K562 (cell line): Measurements from ENCODE around the gene AKAP7. TPM values are rescaled to one million over a fixed set of nuclear protein-coding genes. Genes with fewer than 3 reads are reported as not detected.

ENCODE experiments used
- ASH1L ChIP-seq: fragments of 450-650 bp; IDR thresholded peaks from 2 replicates; pipeline ENCODE4 v1.6.1; 2018; ENCODE audit warnings: borderline replicate concordance, mild to moderate bottlenecking, low read depth; ENCODE audit not compliant: partially characterized antibody
- IFI16 ChIP-seq: fragments of 250-450 bp; sonication (Bioruptor Pico); IDR thresholded peaks from 2 replicates; pipeline ENCODE4 v2.1.2; 2022; ENCODE audit warnings: mild to moderate bottlenecking, inconsistent platforms
- POLR2AphosphoS5 ChIP-seq: IDR thresholded peaks from 2 replicates; pipeline ENCODE4 v1.6.1; 2011; ENCODE audit warnings: mild to moderate bottlenecking, low read depth, low read length, moderate library complexity; ENCODE audit not compliant: control insufficient read depth, insufficient read depth
- POLR3A ChIP-seq: IDR thresholded peaks from 2 replicates; pipeline ENCODE4 v1.6.1; 2011; ENCODE audit warnings: borderline replicate concordance, mild to moderate bottlenecking, moderate library complexity; ENCODE audit not compliant: insufficient read length, insufficient read depth; ENCODE audit errors: extremely low read depth
- ZNF57 ChIP-seq: fragments of 450-650 bp; formaldehyde crosslinking; IDR thresholded peaks from 2 replicates; pipeline ENCODE4 v1.4.0; 2020; ENCODE audit warnings: mild to moderate bottlenecking, moderate library complexity
- polyA plus RNA-seq, 8 experiments: library from polyadenylated mRNA; depleted of rRNA in 4 of 8; stranded (reverse) in 5 of 8; unstranded in 3 of 8; fragments of >200 nt; fragmentation: Nextera tagmentation in 2 of 8; fragmentation: Illumina TruSeq in 1 of 8; extraction: Ambion mirVana in 2 of 8; extraction: Trizol in 1 of 8; gene quantifications; 2 replicates each; pipeline versions ENCODE4 v1.2.1 to v1.2.3, GENCODE V29; 2011 to 2014; ENCODE audit warnings: inconsistent platforms in 1 of 8, missing spikeins in 1 of 8
- total RNA-seq, 7 experiments: library from RNA; depleted of rRNA in 6 of 7; stranded (reverse); fragments of >200 nt in 6 of 7; fragmentation: Illumina TruSeq in 2 of 7; extraction: Trizol in 2 of 7; gene quantifications; 2 replicates each; pipeline versions ENCODE4 v1.2.1 to v1.2.3, GENCODE V29; 2011 to 2021; ENCODE audit warnings: low replicate concordance in 1 of 7
- TF ChIP-seq, protein P1 (sequence below), 2 experiments: fragments of 450-650 bp; IDR thresholded peaks; 2 replicates each; pipeline ENCODE4 v1.6.1; 2018; ENCODE audit warnings: mild to moderate bottlenecking in 2 of 2, low read depth in 1 of 2; ENCODE audit not compliant: partially characterized antibody in 2 of 2
- TF ChIP-seq, protein P2 (sequence below): fragments of 150-350 bp; IDR thresholded peaks from 2 replicates; pipeline ENCODE4 v1.6.1; 2014; ENCODE audit warnings: low read depth, mild to moderate bottlenecking, low read length, borderline replicate concordance
- TF ChIP-seq, protein P3 (sequence below): fragments of 450-650 bp; conservative IDR thresholded peaks from 2 replicates; pipeline ENCODE4 v1.6.1; 2016; ENCODE audit warnings: missing genetic modification characterization, low read depth, mild to moderate bottlenecking, control low read depth, missing compliant biosample characterization

Gene AKAP7
- total and polyA plus RNA-seq, 9 of the 15 experiments (the other 6 are each of a cell fraction or from before 2014, with no cell fraction given) = 0.82 to 2.6 (median 1.6) TPM

DNA sequence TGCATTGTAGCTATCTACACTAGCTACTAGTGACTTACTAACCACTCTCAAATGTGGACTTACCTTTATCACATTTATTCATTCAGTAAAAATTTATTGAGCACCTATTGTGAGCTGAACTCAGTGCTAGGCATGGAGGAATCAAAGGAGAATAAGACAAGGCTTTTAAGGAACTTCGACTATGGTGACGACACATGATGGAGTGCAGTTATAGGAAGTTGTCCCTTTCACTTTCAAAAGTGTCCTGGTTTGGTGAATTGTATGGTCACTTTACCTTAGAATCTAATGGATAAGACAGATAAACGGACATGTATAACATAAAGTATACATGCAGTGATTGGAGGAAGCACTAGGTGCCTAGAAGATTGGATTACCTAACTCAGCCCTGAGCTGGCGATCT, 4.3 kb downstream of the AKAP7 start (continued):
- TF ChIP-seq ASH1L (no peak), POLR3A (no peak), POLR2AphosphoS5 (no peak), ZNF57 (CRISPR knock-in tag) (no peak), IFI16 (no peak)
- TF ChIP-seq, protein P1, sequence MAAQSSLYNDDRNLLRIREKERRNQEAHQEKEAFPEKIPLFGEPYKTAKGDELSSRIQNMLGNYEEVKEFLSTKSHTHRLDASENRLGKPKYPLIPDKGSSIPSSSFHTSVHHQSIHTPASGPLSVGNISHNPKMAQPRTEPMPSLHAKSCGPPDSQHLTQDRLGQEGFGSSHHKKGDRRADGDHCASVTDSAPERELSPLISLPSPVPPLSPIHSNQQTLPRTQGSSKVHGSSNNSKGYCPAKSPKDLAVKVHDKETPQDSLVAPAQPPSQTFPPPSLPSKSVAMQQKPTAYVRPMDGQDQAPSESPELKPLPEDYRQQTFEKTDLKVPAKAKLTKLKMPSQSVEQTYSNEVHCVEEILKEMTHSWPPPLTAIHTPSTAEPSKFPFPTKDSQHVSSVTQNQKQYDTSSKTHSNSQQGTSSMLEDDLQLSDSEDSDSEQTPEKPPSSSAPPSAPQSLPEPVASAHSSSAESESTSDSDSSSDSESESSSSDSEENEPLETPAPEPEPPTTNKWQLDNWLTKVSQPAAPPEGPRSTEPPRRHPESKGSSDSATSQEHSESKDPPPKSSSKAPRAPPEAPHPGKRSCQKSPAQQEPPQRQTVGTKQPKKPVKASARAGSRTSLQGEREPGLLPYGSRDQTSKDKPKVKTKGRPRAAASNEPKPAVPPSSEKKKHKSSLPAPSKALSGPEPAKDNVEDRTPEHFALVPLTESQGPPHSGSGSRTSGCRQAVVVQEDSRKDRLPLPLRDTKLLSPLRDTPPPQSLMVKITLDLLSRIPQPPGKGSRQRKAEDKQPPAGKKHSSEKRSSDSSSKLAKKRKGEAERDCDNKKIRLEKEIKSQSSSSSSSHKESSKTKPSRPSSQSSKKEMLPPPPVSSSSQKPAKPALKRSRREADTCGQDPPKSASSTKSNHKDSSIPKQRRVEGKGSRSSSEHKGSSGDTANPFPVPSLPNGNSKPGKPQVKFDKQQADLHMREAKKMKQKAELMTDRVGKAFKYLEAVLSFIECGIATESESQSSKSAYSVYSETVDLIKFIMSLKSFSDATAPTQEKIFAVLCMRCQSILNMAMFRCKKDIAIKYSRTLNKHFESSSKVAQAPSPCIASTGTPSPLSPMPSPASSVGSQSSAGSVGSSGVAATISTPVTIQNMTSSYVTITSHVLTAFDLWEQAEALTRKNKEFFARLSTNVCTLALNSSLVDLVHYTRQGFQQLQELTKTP (IDR thresholded peaks at IDR 0.05; ENCODE audit: low read depth in 1 of 2, partially characterized antibody in 2 of 2) = no peak
- TF ChIP-seq, protein P2, sequence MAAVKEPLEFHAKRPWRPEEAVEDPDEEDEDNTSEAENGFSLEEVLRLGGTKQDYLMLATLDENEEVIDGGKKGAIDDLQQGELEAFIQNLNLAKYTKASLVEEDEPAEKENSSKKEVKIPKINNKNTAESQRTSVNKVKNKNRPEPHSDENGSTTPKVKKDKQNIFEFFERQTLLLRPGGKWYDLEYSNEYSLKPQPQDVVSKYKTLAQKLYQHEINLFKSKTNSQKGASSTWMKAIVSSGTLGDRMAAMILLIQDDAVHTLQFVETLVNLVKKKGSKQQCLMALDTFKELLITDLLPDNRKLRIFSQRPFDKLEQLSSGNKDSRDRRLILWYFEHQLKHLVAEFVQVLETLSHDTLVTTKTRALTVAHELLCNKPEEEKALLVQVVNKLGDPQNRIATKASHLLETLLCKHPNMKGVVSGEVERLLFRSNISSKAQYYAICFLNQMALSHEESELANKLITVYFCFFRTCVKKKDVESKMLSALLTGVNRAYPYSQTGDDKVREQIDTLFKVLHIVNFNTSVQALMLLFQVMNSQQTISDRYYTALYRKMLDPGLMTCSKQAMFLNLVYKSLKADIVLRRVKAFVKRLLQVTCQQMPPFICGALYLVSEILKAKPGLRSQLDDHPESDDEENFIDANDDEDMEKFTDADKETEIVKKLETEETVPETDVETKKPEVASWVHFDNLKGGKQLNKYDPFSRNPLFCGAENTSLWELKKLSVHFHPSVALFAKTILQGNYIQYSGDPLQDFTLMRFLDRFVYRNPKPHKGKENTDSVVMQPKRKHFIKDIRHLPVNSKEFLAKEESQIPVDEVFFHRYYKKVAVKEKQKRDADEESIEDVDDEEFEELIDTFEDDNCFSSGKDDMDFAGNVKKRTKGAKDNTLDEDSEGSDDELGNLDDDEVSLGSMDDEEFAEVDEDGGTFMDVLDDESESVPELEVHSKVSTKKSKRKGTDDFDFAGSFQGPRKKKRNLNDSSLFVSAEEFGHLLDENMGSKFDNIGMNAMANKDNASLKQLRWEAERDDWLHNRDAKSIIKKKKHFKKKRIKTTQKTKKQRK = no peak
- TF ChIP-seq, protein P3, sequence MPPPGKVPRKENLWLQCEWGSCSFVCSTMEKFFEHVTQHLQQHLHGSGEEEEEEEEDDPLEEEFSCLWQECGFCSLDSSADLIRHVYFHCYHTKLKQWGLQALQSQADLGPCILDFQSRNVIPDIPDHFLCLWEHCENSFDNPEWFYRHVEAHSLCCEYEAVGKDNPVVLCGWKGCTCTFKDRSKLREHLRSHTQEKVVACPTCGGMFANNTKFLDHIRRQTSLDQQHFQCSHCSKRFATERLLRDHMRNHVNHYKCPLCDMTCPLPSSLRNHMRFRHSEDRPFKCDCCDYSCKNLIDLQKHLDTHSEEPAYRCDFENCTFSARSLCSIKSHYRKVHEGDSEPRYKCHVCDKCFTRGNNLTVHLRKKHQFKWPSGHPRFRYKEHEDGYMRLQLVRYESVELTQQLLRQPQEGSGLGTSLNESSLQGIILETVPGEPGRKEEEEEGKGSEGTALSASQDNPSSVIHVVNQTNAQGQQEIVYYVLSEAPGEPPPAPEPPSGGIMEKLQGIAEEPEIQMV (tag) = no peak
